HG03064 (cell line): Measurements from ENCODE around the gene SUGCT.

Source experiments
- ATAC-seq: cut with Tn5 transposase; IDR thresholded peaks from one replicate; pipeline ENCODE4 v1.9.1; 2021; ENCODE audit warnings: low read depth; ENCODE audit not compliant: unreplicated experiment

SUGCT gene

GRCh38 chr7:40502359-40502758 lies 367.6 kb downstream of the SUGCT start:
- no peak for ATAC-seq

- no peak for ATAC-seq
Observed at GRCh38 chr7:40506158-40506557, 371.4 kb downstream of the SUGCT start.

GRCh38 chr7:40507166-40507565 lies 372.4 kb downstream of the SUGCT start:
- ATAC-seq, result no peak

- ATAC-seq, result no peak
Observed at GRCh38 chr7:40509287-40509996, 374.6 kb downstream of the SUGCT start.

GRCh38 chr7:40516376-40516775 lies 381.6 kb downstream of the SUGCT start:
- no peak for ATAC-seq

GRCh38 chr7:40519009-40519408 lies 384.2 kb downstream of the SUGCT start:
- no peak for ATAC-seq

- no peak for ATAC-seq
Observed at GRCh38 chr7:40520986-40521738, 386.4 kb downstream of the SUGCT start.

GRCh38 chr7:40525764-40526163 lies 391.0 kb downstream of the SUGCT start:
- ATAC-seq, result no peak

GRCh38 chr7:40526951-40527715 lies 392.3 kb downstream of the SUGCT start:
- ATAC-seq, result no peak

- ATAC-seq, result no peak
Observed at GRCh38 chr7:40527723-40528122, 392.9 kb downstream of the SUGCT start.

- ATAC-seq, result no peak
Observed at GRCh38 chr7:40530292-40530691, 395.5 kb downstream of the SUGCT start.

GRCh38 chr7:40531956-40532355 lies 397.2 kb downstream of the SUGCT start:
- no peak for ATAC-seq

- no peak for ATAC-seq
Observed at GRCh38 chr7:40535678-40536077, 400.9 kb downstream of the SUGCT start.

GRCh38 chr7:40536421-40536820 lies 401.6 kb downstream of the SUGCT start:
- no peak for ATAC-seq

GRCh38 chr7:40538281-40538680 lies 403.5 kb downstream of the SUGCT start:
- ATAC-seq, result no peak

GRCh38 chr7:40541336-40541735 lies 406.5 kb downstream of the SUGCT start:
- ATAC-seq, result no peak

GRCh38 chr7:40542982-40543741 lies 408.4 kb downstream of the SUGCT start:
- ATAC-seq, result no peak

- ATAC-seq, result no peak
Observed at GRCh38 chr7:40544221-40544723, 409.5 kb downstream of the SUGCT start.

GRCh38 chr7:40544871-40545303 lies 410.1 kb downstream of the SUGCT start:
- no peak for ATAC-seq

GRCh38 chr7:40545739-40546138 lies 410.9 kb downstream of the SUGCT start:
- no peak for ATAC-seq
